NCI-H1694 (cell line): ENCODE measurements around the gene TSKU.

Experiments
- DNase-seq: peaks from one replicate; lab custom pipeline; 2025; lab: John Stamatoyannopoulos, UW

The TSKU gene

GRCh38 chr11:76752321-76753143, 30.6 kb upstream of the TSKU start:
- no peak for DNase-seq

- DNase-seq, result no peak
These were observed 29.7 kb upstream of the TSKU start for GRCh38 chr11:76753449-76753848.

GRCh38 chr11:76753950-76754349, 29.2 kb upstream of the TSKU start:
- DNase-seq, result no peak

- no peak for DNase-seq
These were observed 26.8 kb upstream of the TSKU start for GRCh38 chr11:76756341-76756741.

- DNase-seq, result no peak
These were observed 24.8 kb upstream of the TSKU start for GRCh38 chr11:76758311-76758710.

- no peak for DNase-seq
These were observed 24.1 kb upstream of the TSKU start for GRCh38 chr11:76759092-76759491.

GRCh38 chr11:76759517-76759916, 23.6 kb upstream of the TSKU start:
- no peak for DNase-seq

GRCh38 chr11:76760236-76760635, 22.9 kb upstream of the TSKU start:
- DNase-seq, result no peak

GRCh38 chr11:76761718-76762355, 21.3 kb upstream of the TSKU start:
- DNase-seq, result no peak

GRCh38 chr11:76762356-76762752, 20.8 kb upstream of the TSKU start:
- no peak for DNase-seq

- DNase-seq, result no peak
These were observed 20.1 kb upstream of the TSKU start for GRCh38 chr11:76762867-76763572.

GRCh38 chr11:76763573-76764346, 19.4 kb upstream of the TSKU start:
- DNase-seq, result no peak

GRCh38 chr11:76764941-76765665, 18.1 kb upstream of the TSKU start:
- no peak for DNase-seq

GRCh38 chr11:76765863-76766350, 17.2 kb upstream of the TSKU start:
- no peak for DNase-seq

- no peak for DNase-seq
These were observed 16.6 kb upstream of the TSKU start for GRCh38 chr11:76766521-76766920.

- no peak for DNase-seq
These were observed 15.5 kb upstream of the TSKU start for GRCh38 chr11:76767659-76768058.

- DNase-seq, result peak; percentile 12
These were observed 14.9 kb upstream of the TSKU start for GRCh38 chr11:76768088-76768908.

GRCh38 chr11:76768909-76769560, 14.1 kb upstream of the TSKU start:
- no peak for DNase-seq

GRCh38 chr11:76769645-76770586, 13.2 kb upstream of the TSKU start:
- no peak for DNase-seq
